ENCODE measurements around the gene RBM17.

- TF ChIP-seq EP300 (IDR thresholded peaks at IDR 0.05), result no peak
- peak in 1 of 6 experiments; percentile 6 for TF ChIP-seq CTCF (IDR thresholded peaks at IDR 0.05)
- TF ChIP-seq POLR2A (IDR thresholded peaks at IDR 0.05), result no peak
Observed at GRCh38 chr10:6091630-6092029, 2.8 kb downstream of the RBM17 start.
